GM12892 (cell line): Measurements from ENCODE around the gene UBASH3B.

ENCODE experiments used
- DNase-seq: peaks from one replicate; pipeline ENCODE4 v3.0.0; 2011; ENCODE audit not compliant: insufficient read length
- FAIRE-seq: peaks from 2 replicates; lab custom pipeline; 2011; peaks lifted over from hg19 to GRCh38; lab: Jason Lieb, UNC
- POLR2A ChIP-seq: IDR thresholded peaks from 2 replicates; pipeline ENCODE4 v1.6.1; 2011; ENCODE audit warnings: low read depth, low read length, control low read depth
- POLR2AphosphoS5 ChIP-seq: IDR thresholded peaks from 2 replicates; pipeline ENCODE4 v1.6.1; 2011; ENCODE audit warnings: low read depth, low read length, control low read depth
- TAF1 ChIP-seq: IDR thresholded peaks from 2 replicates; pipeline ENCODE4 v1.6.1; 2011; ENCODE audit warnings: low read depth, mild to moderate bottlenecking, control low read depth, low read length, borderline replicate concordance

Gene UBASH3B

GRCh38 chr11:122743097-122743741 lies 87.7 kb downstream of the UBASH3B start:
- TF ChIP-seq POLR2AphosphoS5, result no peak
- TF ChIP-seq TAF1, result no peak
- no peak for TF ChIP-seq POLR2A
- DNase-seq (no peak), FAIRE-seq (peak; percentile 76)

GRCh38 chr11:122743949-122744348 lies 88.4 kb downstream of the UBASH3B start:
- peak; percentile 99 for FAIRE-seq
- peak; percentile 32 for DNase-seq
- TF ChIP-seq POLR2AphosphoS5 (peak; percentile 64), TAF1 (no peak), POLR2A (peak; percentile 66; the same call in 1 of the 2 replicates)

GRCh38 chr11:122744357-122744756 lies 88.8 kb downstream of the UBASH3B start:
- DNase-seq (no peak), FAIRE-seq (no peak)
- TF ChIP-seq POLR2A (no peak), TAF1 (no peak), POLR2AphosphoS5 (peak; percentile 58; the same call in 1 of the 2 replicates)

GRCh38 chr11:122745111-122745510 lies 89.6 kb downstream of the UBASH3B start:
- peak; percentile 82 for FAIRE-seq
- no peak for TF ChIP-seq POLR2AphosphoS5
- DNase-seq, result no peak

- FAIRE-seq (peak; percentile 100), DNase-seq (peak; percentile 52)
- TF ChIP-seq TAF1 (no peak), POLR2AphosphoS5 (peak; percentile 52; the same call in 1 of the 2 replicates)
Measured at GRCh38 chr11:122746050-122746478, 90.5 kb downstream of the UBASH3B start.

GRCh38 chr11:122746611-122747244 lies 91.2 kb downstream of the UBASH3B start:
- no peak for FAIRE-seq
- TF ChIP-seq POLR2A (no peak), POLR2AphosphoS5 (no peak), TAF1 (no peak)

GRCh38 chr11:122747351-122747781 lies 91.8 kb downstream of the UBASH3B start:
- FAIRE-seq (peak; percentile 82), DNase-seq (no peak)
- TF ChIP-seq POLR2AphosphoS5, result no peak
- TF ChIP-seq POLR2A, result no peak
- TF ChIP-seq TAF1, result no peak

More at GRCh38 chr11:122746611-122747244, 91.2 kb downstream of the UBASH3B start:
- no peak for DNase-seq

- no peak for TF ChIP-seq POLR2AphosphoS5
- no peak for TF ChIP-seq TAF1
- DNase-seq, result peak; percentile 48
- FAIRE-seq, result peak; percentile 99
Measured at GRCh38 chr11:122749005-122749687, 93.6 kb downstream of the UBASH3B start.

- TF ChIP-seq TAF1, result no peak
- no peak for TF ChIP-seq POLR2AphosphoS5
- TF ChIP-seq POLR2A, result no peak
- DNase-seq (no peak), FAIRE-seq (peak; percentile 79)
Measured at GRCh38 chr11:122750049-122750448, 94.5 kb downstream of the UBASH3B start.

- no peak for DNase-seq
- no peak for FAIRE-seq
- TF ChIP-seq TAF1 (no peak), POLR2AphosphoS5 (no peak)
Measured at GRCh38 chr11:122751292-122752070, 96.0 kb downstream of the UBASH3B start.

- no peak for FAIRE-seq
- DNase-seq, result no peak
- no peak for TF ChIP-seq POLR2AphosphoS5
- TF ChIP-seq POLR2A, result no peak
- no peak for TF ChIP-seq TAF1
Measured at GRCh38 chr11:122754028-122754427, 98.5 kb downstream of the UBASH3B start.
